GM21723 (cell line): ENCODE data around the gene PSMD1.
"Not testable (repeated sequence)": the region's sequence is repeated elsewhere in the genome, so short reads cannot be mapped to it uniquely, and the experiment has no call there.

Experiments
- ATAC-seq: cut with Tn5 transposase; IDR thresholded peaks from one replicate; pipeline ENCODE4 v1.9.1; 2021; ENCODE audit warnings: mild to moderate bottlenecking, moderate library complexity; ENCODE audit not compliant: unreplicated experiment

The PSMD1 gene

GRCh38 chr2:231181860-231182512, 125.3 kb downstream of the PSMD1 start:
- peak; percentile 65 for ATAC-seq

DNA sequence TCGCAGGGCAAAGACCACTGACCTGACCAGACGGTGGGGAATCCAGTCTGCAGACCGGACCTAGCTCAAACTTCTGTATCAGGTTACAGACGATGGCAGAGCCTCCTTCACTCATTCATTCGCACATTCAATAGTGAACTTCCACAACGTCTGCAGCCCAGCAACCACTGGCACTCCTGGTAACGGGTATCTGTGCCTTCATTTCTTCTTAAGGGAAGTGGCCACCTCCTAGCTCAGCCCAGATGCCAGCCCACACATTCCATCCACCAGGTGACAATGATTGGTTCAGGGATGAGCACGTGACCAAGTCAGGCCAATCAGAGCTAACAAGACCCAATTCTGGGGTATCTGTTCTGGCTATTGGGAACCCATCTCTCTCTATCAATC, 125.8 kb downstream of the PSMD1 start:
- ATAC-seq = no peak

- ATAC-seq = no peak
These were observed 127.2 kb downstream of the PSMD1 start for GRCh38 chr2:231183851-231184250.

DNA sequence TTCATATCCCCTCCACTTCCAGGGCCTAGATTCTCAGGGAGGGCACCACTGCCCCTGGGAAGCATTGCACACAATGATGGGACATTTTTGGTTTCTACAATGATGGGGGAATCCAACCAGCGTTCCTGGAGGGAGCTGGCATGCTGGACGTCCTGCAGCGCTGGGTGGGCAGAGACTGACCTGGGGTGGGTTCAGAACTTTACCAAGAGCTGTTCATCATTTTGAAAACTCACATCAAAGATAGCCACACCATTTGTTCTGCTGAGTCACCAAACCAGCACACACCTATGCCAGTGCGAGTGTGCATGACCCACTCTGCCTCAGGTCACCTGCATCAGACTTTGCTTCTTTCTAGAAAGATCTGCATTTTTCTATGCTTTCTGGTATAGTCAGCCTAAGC, 127.7 kb downstream of the PSMD1 start:
- ATAC-seq = no peak

- no peak for ATAC-seq
These were observed 128.5 kb downstream of the PSMD1 start for GRCh38 chr2:231185050-231185725.

- ATAC-seq = no peak
These were observed 129.2 kb downstream of the PSMD1 start for GRCh38 chr2:231185886-231186285.

DNA sequence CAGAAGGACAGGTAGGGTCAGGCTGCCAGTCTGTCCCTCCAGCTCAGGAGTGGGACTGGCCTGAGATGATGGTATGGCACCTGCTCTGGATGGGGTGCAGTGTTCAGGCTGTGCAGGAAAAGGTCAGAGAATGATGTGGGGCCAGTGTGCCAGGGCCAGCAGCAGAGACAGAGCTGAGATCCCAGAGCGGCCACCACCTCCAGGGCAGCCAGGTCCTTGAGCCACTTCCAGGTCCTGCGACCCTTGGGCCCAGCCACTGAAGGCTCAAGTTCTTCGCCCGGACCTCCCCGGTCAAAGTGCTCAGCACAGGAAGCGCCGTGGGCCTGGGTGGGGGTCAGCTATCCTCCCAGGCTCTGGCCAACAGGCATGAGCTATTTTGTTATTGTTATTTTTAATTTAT, 129.7 kb downstream of the PSMD1 start:
- ATAC-seq = no peak

DNA sequence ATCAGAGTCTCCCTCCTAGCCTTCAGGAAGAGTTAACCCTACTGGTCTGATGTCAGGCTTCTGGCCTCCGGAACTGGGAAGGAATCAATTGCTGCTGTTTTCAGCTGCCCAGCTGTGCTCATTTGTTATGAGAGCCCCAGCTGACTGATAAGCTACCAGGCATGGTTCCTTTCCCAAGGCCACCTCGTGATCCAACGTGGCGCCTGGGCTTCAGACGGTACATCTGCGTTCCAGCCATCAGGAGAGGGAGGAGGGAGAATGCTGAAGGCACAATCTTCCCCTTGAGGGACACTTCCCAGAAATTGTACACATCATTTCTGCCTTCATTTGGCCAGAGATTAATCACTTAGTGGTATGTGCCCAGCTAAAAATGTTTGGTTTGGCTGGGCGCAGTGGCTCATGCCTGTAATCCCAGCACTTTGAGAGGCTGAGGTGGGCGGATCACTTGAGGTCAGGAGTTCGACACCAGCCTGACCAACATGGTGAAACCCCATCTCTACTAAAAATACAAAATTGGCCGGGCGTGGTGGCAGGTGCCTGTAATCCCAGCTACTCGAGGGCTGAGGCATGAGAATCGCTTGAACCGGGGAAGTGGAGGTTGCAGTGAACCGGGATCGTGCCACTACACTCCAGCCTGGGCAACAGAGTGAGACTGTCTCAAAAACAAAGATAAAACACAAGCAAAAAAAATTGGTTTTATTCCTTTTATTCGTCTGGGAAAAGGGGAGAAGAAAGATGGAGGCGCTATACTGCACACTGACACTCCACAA, 131.3 kb downstream of the PSMD1 start:
- ATAC-seq = no peak

- no peak for ATAC-seq
These were observed 132.0 kb downstream of the PSMD1 start for GRCh38 chr2:231188506-231189170.

GRCh38 chr2:231189171-231189530, 132.5 kb downstream of the PSMD1 start:
- ATAC-seq = no peak

- ATAC-seq = no peak
These were observed 133.2 kb downstream of the PSMD1 start for GRCh38 chr2:231189571-231190495.

DNA sequence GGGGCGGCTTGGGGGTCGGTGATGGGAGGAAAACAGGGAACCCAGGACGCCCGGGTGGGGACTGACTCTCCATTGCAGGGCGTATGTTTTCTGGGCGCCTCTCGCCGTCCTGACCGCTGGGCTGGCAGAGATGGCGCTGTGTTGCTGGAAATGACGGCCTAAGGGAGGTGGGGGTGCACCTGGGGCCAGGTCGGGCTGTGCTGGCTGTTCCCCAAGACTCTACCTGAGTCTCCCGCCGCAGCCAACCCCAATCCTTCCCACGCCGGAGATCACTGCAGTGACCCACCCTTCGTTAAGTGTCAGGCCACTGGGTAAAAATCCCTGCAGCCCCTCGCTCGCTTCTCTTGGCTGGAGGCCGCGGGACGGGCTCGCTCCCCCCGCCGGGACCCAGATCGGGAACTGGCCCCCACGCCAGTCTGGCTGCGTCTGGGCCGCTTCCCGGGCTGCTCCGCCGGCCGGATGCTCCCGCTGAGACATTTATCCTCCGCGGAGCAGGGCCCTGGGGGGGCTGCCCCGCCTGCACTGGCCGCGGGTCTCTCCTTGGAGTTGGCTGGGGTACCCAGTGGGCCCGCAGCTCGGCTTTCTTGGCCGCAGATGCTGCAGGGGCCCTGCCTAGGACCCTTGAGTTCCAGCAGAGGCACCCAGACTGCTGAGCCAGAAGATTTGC, 134.0 kb downstream of the PSMD1 start:
- no peak for ATAC-seq

DNA sequence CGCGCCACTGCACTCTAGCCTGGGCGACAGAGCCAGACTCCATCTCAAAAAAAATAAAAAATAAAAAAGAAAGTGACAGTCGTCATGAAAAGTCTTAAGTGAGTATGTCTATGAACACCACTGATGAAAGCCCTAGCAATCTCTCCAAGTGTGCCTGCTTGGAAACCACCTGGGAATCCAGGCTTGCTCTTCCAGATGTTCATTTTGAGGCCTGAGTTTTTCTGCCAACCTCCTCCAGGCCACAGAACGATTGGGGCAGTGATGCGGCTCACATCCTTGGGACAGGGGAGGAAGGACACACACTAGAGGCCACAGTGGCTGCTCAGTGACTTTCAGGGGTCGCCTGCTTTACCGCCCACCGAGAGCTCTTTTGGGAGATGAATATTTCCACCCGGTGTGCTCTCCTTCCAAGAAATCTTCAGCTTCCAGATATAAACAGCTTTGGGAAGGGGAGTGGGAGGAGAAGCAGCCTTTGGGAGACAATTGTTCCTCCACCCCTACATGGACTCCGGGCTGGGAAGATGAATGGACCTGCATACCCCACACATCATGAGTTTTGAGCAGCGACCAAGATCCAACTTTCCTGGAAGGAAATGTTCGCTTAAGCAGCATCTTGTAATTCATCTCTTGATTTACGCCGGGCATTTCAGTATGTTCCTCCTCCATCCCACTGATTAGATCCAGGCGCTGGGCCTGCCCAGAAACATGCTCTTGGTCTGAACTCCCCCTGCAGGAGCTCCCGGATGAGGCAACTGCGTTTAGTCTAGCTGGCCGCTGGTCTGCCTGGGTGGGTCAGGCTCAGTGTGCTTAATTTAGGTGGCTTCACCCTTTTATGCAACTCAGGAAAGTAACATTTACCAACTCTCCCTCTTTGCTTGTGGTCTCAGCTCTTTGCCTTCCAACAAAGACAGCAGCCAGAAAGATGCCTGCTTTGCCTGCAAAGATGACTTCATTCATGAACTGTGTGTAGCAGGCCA, 135.5 kb downstream of the PSMD1 start:
- no peak for ATAC-seq

- no peak for ATAC-seq
These were observed 136.5 kb downstream of the PSMD1 start for GRCh38 chr2:231193216-231193615.

DNA sequence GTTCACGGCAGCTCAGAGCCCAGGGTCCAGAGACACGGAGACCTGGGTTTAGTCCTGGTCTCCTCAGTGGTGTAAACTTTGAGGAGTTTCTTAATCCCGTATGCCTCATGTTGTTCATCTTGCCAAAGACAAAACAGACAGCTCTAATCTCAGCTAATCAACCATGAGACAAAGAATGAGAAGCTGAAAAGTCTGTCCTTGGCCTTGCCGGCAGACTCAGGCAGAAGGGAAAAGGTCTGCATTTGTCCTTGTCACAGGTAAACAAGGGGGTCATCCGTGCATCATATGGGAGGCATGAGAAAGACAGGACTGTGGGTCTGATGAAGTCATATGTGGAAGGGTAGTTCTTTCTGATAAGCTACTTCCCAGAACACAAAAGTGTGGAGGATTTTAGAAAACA, 139.9 kb downstream of the PSMD1 start:
- no peak for ATAC-seq

GRCh38 chr2:231197196-231197595, 140.5 kb downstream of the PSMD1 start:
- not testable (repeated sequence) for ATAC-seq

GRCh38 chr2:231197706-231198290, 141.1 kb downstream of the PSMD1 start:
- ATAC-seq = no peak
